WTC11 (cell line): ENCODE data around the gene GLG1. TPM values are rescaled to one million over a fixed set of nuclear protein-coding genes. Genes with fewer than 3 reads are reported as not detected.

ENCODE experiments used
- ARID4B ChIP-seq: sonication (generic); formaldehyde crosslinking; IDR thresholded peaks from 2 replicates; pipeline ENCODE4 v1.8.0; 2023; ENCODE audit warnings: missing genetic modification reagents, mild to moderate bottlenecking, borderline replicate concordance
- ATF2 ChIP-seq: sonication (generic); formaldehyde crosslinking; IDR thresholded peaks from 2 replicates; pipeline ENCODE4 v1.8.1; 2022; ENCODE audit warnings: low read depth, missing genetic modification reagents, borderline replicate concordance
- ATF3 ChIP-seq: sonication (generic); formaldehyde crosslinking; conservative IDR thresholded peaks from 2 replicates; pipeline ENCODE4 v1.8.1; 2022; ENCODE audit warnings: mild to moderate bottlenecking, missing genetic modification reagents
- CBFB ChIP-seq: sonication (generic); formaldehyde crosslinking; IDR thresholded peaks from 2 replicates; pipeline ENCODE4 v1.8.1; 2022; ENCODE audit warnings: mild to moderate bottlenecking, low read depth, missing genetic modification reagents
- E2F5 ChIP-seq: sonication (generic); formaldehyde crosslinking; IDR thresholded peaks from 2 replicates; pipeline ENCODE4 v1.8.1; 2022; ENCODE audit warnings: mild to moderate bottlenecking, moderate library complexity, missing genetic modification reagents
- ELF4 ChIP-seq: sonication (generic); formaldehyde crosslinking; IDR thresholded peaks from 2 replicates; pipeline ENCODE4 v1.8.1; 2022; ENCODE audit warnings: low read depth, mild to moderate bottlenecking, moderate library complexity, missing genetic modification reagents
- ETV6 ChIP-seq: sonication (generic); formaldehyde crosslinking; IDR thresholded peaks from 2 replicates; pipeline ENCODE4 v1.8.1; 2022; ENCODE audit warnings: mild to moderate bottlenecking, missing genetic modification reagents
- FOXJ3 ChIP-seq: sonication (generic); formaldehyde crosslinking; IDR thresholded peaks from 2 replicates; pipeline ENCODE4 v1.9.0; 2021; ENCODE audit warnings: missing genetic modification reagents, mild to moderate bottlenecking, borderline replicate concordance
- FOXP1 ChIP-seq: sonication (generic); formaldehyde crosslinking; IDR thresholded peaks from 2 replicates; pipeline ENCODE4 v1.8.0; 2022; ENCODE audit warnings: missing genetic modification reagents, mild to moderate bottlenecking, moderate library complexity, borderline replicate concordance
- JAZF1 ChIP-seq: fragments of 250-450 bp; sonication (Bioruptor Pico); IDR thresholded peaks from 2 replicates; pipeline ENCODE4 v1.9.0; 2021; ENCODE audit warnings: moderate library complexity, mild to moderate bottlenecking, inconsistent platforms
- MAX ChIP-seq: sonication (generic); formaldehyde crosslinking; IDR thresholded peaks from 2 replicates; pipeline ENCODE4 v1.8.0; 2022; ENCODE audit warnings: mild to moderate bottlenecking, missing genetic modification reagents
- NFE2L1 ChIP-seq: sonication (generic); formaldehyde crosslinking; IDR thresholded peaks from 2 replicates; pipeline ENCODE4 v1.8.1; 2023; ENCODE audit warnings: missing genetic modification reagents
- NR3C1 ChIP-seq: sonication (generic); formaldehyde crosslinking; conservative IDR thresholded peaks from 2 replicates; pipeline ENCODE4 v1.8.1; 2023; ENCODE audit warnings: low read depth, mild to moderate bottlenecking, missing genetic modification reagents
- OVOL2 ChIP-seq: fragments of 250-450 bp; sonication (Bioruptor Pico); IDR thresholded peaks from 2 replicates; pipeline ENCODE4 v1.9.0; 2021; ENCODE audit warnings: mild to moderate bottlenecking, borderline replicate concordance
- SMAD4 ChIP-seq: sonication (generic); formaldehyde crosslinking; IDR thresholded peaks from 2 replicates; pipeline ENCODE4 v1.8.0; 2022; ENCODE audit warnings: mild to moderate bottlenecking, missing genetic modification reagents
- STAT6 ChIP-seq: sonication (generic); formaldehyde crosslinking; conservative IDR thresholded peaks from 2 replicates; pipeline ENCODE4 v1.8.1; 2023; ENCODE audit warnings: mild to moderate bottlenecking, low read depth, missing genetic modification reagents, moderate library complexity
- TP53 ChIP-seq: sonication (generic); formaldehyde crosslinking; IDR thresholded peaks from 2 replicates; pipeline ENCODE4 v1.8.1; 2023; ENCODE audit warnings: mild to moderate bottlenecking, missing genetic modification reagents
- ZBTB21 ChIP-seq: sonication (generic); formaldehyde crosslinking; IDR thresholded peaks from 2 replicates; pipeline ENCODE4 v1.8.1; 2023; ENCODE audit warnings: mild to moderate bottlenecking, missing genetic modification reagents, borderline replicate concordance
- ZBTB43 ChIP-seq: sonication (generic); formaldehyde crosslinking; IDR thresholded peaks from 2 replicates; pipeline ENCODE4 v1.8.1; 2023; ENCODE audit warnings: mild to moderate bottlenecking, missing genetic modification reagents
- ZNF232 ChIP-seq: sonication (generic); formaldehyde crosslinking; IDR thresholded peaks from 2 replicates; pipeline ENCODE4 v1.8.0; 2022; ENCODE audit warnings: mild to moderate bottlenecking, missing genetic modification reagents
- ZNF423 ChIP-seq: fragments of 250-450 bp; sonication (Bioruptor Pico); IDR thresholded peaks from 2 replicates; pipeline ENCODE4 v2.1.2; 2022; ENCODE audit warnings: mild to moderate bottlenecking, moderate library complexity
- ZNF532 ChIP-seq: fragments of 250-450 bp; sonication (Bioruptor Pico); IDR thresholded peaks from 2 replicates; pipeline ENCODE4 v1.9.0; 2021; ENCODE audit warnings: mild to moderate bottlenecking, borderline replicate concordance
- total RNA-seq: library from RNA; stranded (reverse); gene quantifications from 3 replicates; pipeline ENCODE4 v1.2.3, GENCODE V29; 2021

The GLG1 gene
- total RNA-seq, 1 experiment from 2014 or later, result 156 TPM

- peak; percentile 29; the same call in 1 of the 2 replicates for TF ChIP-seq SMAD4 (CRISPR knock-in tag)
- TF ChIP-seq ETV6 (CRISPR knock-in tag), result peak; percentile 66; the same call in 1 of the 2 replicates
- peak; percentile 87; the same call in 1 of the 2 replicates for TF ChIP-seq FOXP1 (CRISPR knock-in tag)
- TF ChIP-seq JAZF1, result no peak
- TF ChIP-seq TP53 (CRISPR knock-in tag), result 0 out of 2 replicates have a peak, but pooled peaks have one; percentile 50
- no peak for TF ChIP-seq STAT6 (CRISPR knock-in tag)
- TF ChIP-seq OVOL2 (CRISPR knock-in tag), result no peak
- no peak for TF ChIP-seq ZBTB21
- TF ChIP-seq ATF3 (CRISPR knock-in tag), result no peak
- no peak for TF ChIP-seq ELF4 (CRISPR knock-in tag)
- no peak for TF ChIP-seq ZNF532
- no peak for TF ChIP-seq ATF2 (CRISPR knock-in tag)
- TF ChIP-seq E2F5 (CRISPR knock-in tag), result peak; percentile 53; the same call in 1 of the 2 replicates
- TF ChIP-seq ARID4B (CRISPR knock-in tag), result peak; percentile 89
- no peak for TF ChIP-seq CBFB (CRISPR knock-in tag)
- TF ChIP-seq FOXJ3 (CRISPR knock-in tag), result no peak
- no peak; the same call in 1 of the 2 replicates for TF ChIP-seq NFE2L1 (CRISPR knock-in tag)
- TF ChIP-seq ZNF423 (CRISPR knock-in tag), result 0 out of 2 replicates have a peak, but pooled peaks have one; percentile 42
- TF ChIP-seq NR3C1 (CRISPR knock-in tag), result no peak
- TF ChIP-seq ZBTB43 (CRISPR knock-in tag), result no peak; the same call in none of the 2 replicates
- TF ChIP-seq ZNF232 (CRISPR knock-in tag), result 0 out of 2 replicates have a peak, but pooled peaks have one; percentile 55
- peak; percentile 82 for TF ChIP-seq MAX (CRISPR knock-in tag)
Observed at GRCh38 chr16:74606521-74607309, at the start of gene GLG1 (continued).
